Neuronal stem cell (in vitro differentiated cells): Measurements from ENCODE around the gene KLHDC10.
A peak's percentile ranks its signal among the peaks of the same experiment; 100 is the strongest.

Source experiments
- DNase-seq: peaks from one replicate; pipeline ENCODE4 v3.0.0-alpha.2; 2013; ENCODE audit warnings: low spot score
- H2AFZ ChIP-seq: one replicate; pipeline ENCODE4 v1.6.1; 2013; ENCODE audit warnings: mild to moderate bottlenecking, low read length, inconsistent platforms
- H2AK5ac ChIP-seq: 2 replicates; pipeline ENCODE4 v1.6.1; 2013; ENCODE audit warnings: low read depth, mild to moderate bottlenecking, inconsistent platforms, low read length, moderate library complexity, mixed read lengths
- H2BK120ac ChIP-seq: 2 replicates; pipeline ENCODE4 v1.6.1; 2013; ENCODE audit warnings: low read depth, mild to moderate bottlenecking, inconsistent platforms, low read length, moderate library complexity, mixed read lengths
- H2BK12ac ChIP-seq: one replicate; pipeline ENCODE4 v1.6.1; 2013; ENCODE audit warnings: low read length, inconsistent platforms
- H2BK15ac ChIP-seq: 2 replicates; pipeline ENCODE4 v1.6.1; 2013; ENCODE audit warnings: mild to moderate bottlenecking, low read length, inconsistent platforms, mixed read lengths
- H2BK5ac ChIP-seq: one replicate; pipeline ENCODE4 v1.6.1; 2013; ENCODE audit warnings: inconsistent platforms, mild to moderate bottlenecking, low read length, moderate library complexity
- H3K14ac ChIP-seq: one replicate; pipeline ENCODE4 v1.6.1; 2013; ENCODE audit warnings: low read length, inconsistent platforms
- H3K18ac ChIP-seq: 2 replicates; pipeline ENCODE4 v1.6.1; 2013; ENCODE audit warnings: low read length, inconsistent platforms
- H3K23ac ChIP-seq: 2 replicates; pipeline ENCODE4 v1.6.1; 2013; ENCODE audit warnings: low read depth, mild to moderate bottlenecking, mixed read lengths, low read length, inconsistent platforms; ENCODE audit not compliant: poor library complexity
- H3K27ac ChIP-seq: replicated peaks from 3 replicates; pipeline ENCODE4 v1.5.1; 2013; ENCODE audit warnings: low read length, inconsistent platforms
- H3K27me3 ChIP-seq, 3 experiments: 2 replicates each; pipeline ENCODE4 v1.6.1; 2013; ENCODE audit warnings: low read length in 3 of 3, mild to moderate bottlenecking in 2 of 3, inconsistent platforms in 1 of 3, low read depth in 1 of 3, mixed read lengths in 1 of 3, moderate library complexity in 1 of 3; ENCODE audit not compliant: control insufficient read depth in 3 of 3, insufficient read depth in 3 of 3
- H3K36me3 ChIP-seq, 2 donors: replicated peaks in 1 of 2; 2 replicates each; pipeline ENCODE4 v1.6.1; 2013; ENCODE audit warnings: low read length in 2 of 2; ENCODE audit not compliant: control insufficient read depth in 2 of 2, insufficient read depth in 2 of 2
- H3K4ac ChIP-seq: 2 replicates; pipeline ENCODE4 v1.6.1; 2013; ENCODE audit warnings: inconsistent platforms, mild to moderate bottlenecking, low read length, moderate library complexity
- H3K4me1 ChIP-seq, 2 donors: 1 replicate in 1 of 2; 2 replicates in 1 of 2; pipeline ENCODE4 v1.6.1; 2013; ENCODE audit warnings: low read length in 2 of 2, low read depth in 1 of 2; ENCODE audit not compliant: control insufficient read depth in 2 of 2, insufficient read depth in 1 of 2
- H3K4me2 ChIP-seq: one replicate; pipeline ENCODE4 v1.6.1; 2013; ENCODE audit warnings: mild to moderate bottlenecking, low read length, inconsistent platforms; ENCODE audit not compliant: insufficient read depth, poor library complexity, severe bottlenecking
- H3K4me3 ChIP-seq, 2 donors: 2 replicates each; pipeline ENCODE4 v1.5.1; 2013; ENCODE audit warnings: low read length in 2 of 2, mild to moderate bottlenecking in 2 of 2, inconsistent platforms in 1 of 2, moderate library complexity in 1 of 2
- H3K79me1 ChIP-seq: one replicate; pipeline ENCODE4 v1.6.1; 2013; ENCODE audit warnings: low read depth, mild to moderate bottlenecking, inconsistent platforms, low read length, moderate library complexity
- H3K9ac ChIP-seq: one replicate; pipeline ENCODE4 v1.6.1; 2013; ENCODE audit warnings: mild to moderate bottlenecking, low read depth, low read length, inconsistent platforms; ENCODE audit not compliant: poor library complexity
- H3K9me3 ChIP-seq, 2 donors: replicated peaks in 1 of 2; 2 replicates each; pipeline versions ENCODE3 to v1.6.1; 2013; ENCODE audit warnings: low read length in 2 of 2, mild to moderate bottlenecking in 2 of 2, inconsistent platforms in 1 of 2, low read depth in 1 of 2, mixed read lengths in 1 of 2, moderate library complexity in 1 of 2; ENCODE audit not compliant: control insufficient read depth in 2 of 2, insufficient read depth in 1 of 2
- H4K8ac ChIP-seq: one replicate; pipeline ENCODE4 v1.6.1; 2013; ENCODE audit warnings: low read depth, mild to moderate bottlenecking, inconsistent platforms, low read length, moderate library complexity
- H4K91ac ChIP-seq: one replicate; pipeline ENCODE4 v1.6.1; 2013; ENCODE audit warnings: low read length, low read depth, mild to moderate bottlenecking, inconsistent platforms; ENCODE audit not compliant: poor library complexity
- WGBS, 2 donors: extraction: QIAGEN DNeasy Blood & Tissue Kit; methylation state at CpG; one replicate each; pipeline ENCODE4 v1.1.7; 2013; ENCODE audit warnings: missing lambda C conversion rate in 2 of 2, mixed read lengths in 1 of 2; ENCODE audit not compliant: insufficient read length in 2 of 2, insufficient replicate concordance in 1 of 2; ENCODE audit errors: extremely low coverage in 2 of 2; 5-methylcytosine and 5-hydroxymethylcytosine counted together

The KLHDC10 gene

DNA sequence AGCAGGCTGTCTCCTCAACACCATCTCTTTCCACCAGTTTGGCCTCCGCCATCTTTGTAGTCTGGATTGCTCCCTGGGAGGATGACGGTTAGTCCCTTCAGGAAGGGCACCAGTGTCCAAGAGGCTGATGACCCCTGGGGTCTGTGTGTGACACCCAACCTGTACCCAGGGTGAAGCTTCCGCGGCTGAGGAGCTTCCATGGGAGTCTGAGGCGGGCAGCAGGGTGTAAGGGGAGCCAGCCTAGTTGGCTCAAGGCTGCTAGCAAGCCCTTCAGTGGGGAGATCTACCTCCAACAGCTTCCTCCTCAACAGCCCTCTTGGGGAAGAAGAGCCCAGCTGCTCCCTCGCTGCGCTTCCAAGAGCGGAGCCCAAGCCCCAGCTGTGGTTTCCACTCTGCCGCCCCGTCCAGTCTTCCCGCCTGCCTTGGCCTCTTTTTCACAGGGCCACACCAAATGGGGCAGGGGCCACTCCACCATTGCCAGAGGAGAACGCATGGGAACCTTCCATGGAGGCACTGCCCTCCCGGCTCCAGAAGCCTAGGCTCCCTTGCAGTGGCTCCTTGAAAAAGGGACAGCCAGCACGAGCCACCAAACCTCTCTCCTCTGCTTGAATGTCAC is 77.5 kb downstream of the KLHDC10 start:
- Histone ChIP-seq H3K36me3 (peaks cover 0 to 2% of the 10 kb centered on the region in 2 donors), H4K91ac (no peak overlapping the region), H3K27me3 (no peaks in the 10 kb centered on the region), H3K14ac (peak overlapping the region; percentile 39), H2BK120ac (peak overlapping the region; percentile 30), H2AFZ (no peak overlapping the region), H3K18ac (peak overlapping the region; percentile 44), H2BK15ac (peak overlapping the region; percentile 77), H2BK5ac (no peak overlapping the region), H3K27ac (no peak overlapping the region), H3K9ac (no peak overlapping the region), H3K9me3 (peaks cover 0 to 3% of the 10 kb centered on the region in 2 donors), H3K79me1 (no peaks in the 10 kb centered on the region), H2BK12ac (no peak overlapping the region), H3K4me1 (peaks cover under 1 to 3% of the 10 kb centered on the region in 2 donors), H2AK5ac (peak overlapping the region; percentile 66), H3K4me2 (no peak overlapping the region), H3K23ac (peak overlapping the region; percentile 68), H4K8ac (no peak overlapping the region), H3K4me3 (no peak overlapping the region), H3K4ac (no peak overlapping the region)
- WGBS, 2 donors, result no CpG with 5 or more reads among the region's 14 CpGs
- DNase-seq, result no peak

GRCh38 chr7:130148561-130148960 is 78.2 kb downstream of the KLHDC10 start:
- no peak overlapping the region for H4K8ac ChIP-seq
- H2BK15ac ChIP-seq, result no peak overlapping the region
- no peak overlapping the region for H3K18ac ChIP-seq
- H3K27ac ChIP-seq, result no peak overlapping the region
- H3K4me2 ChIP-seq, result no peak overlapping the region
- H2AFZ ChIP-seq, result no peak overlapping the region
- no peak overlapping the region for H3K14ac ChIP-seq
- no peak overlapping the region for H3K23ac ChIP-seq
- no peak overlapping the region for H4K91ac ChIP-seq
- no peak overlapping the region for H3K4ac ChIP-seq
- H3K9ac ChIP-seq, result no peak overlapping the region
- no peak overlapping the region for H2BK5ac ChIP-seq
- H3K27me3 ChIP-seq, result no peaks in the 10 kb centered on the region
- H2BK120ac ChIP-seq, result no peak overlapping the region
- H2BK12ac ChIP-seq, result no peak overlapping the region
- no peak for DNase-seq
- no CpG with 5 or more reads among the region's 9 CpGs for WGBS, 2 donors
- no peak overlapping the region for H3K4me3 ChIP-seq
- peaks cover 2 to 4% of the 10 kb centered on the region in 2 donors for H3K4me1 ChIP-seq
- no peak overlapping the region for H2AK5ac ChIP-seq
- H3K9me3 ChIP-seq, result peaks cover 0 to 3% of the 10 kb centered on the region in 2 donors
- H3K36me3 ChIP-seq, result peaks cover 0 to 2% of the 10 kb centered on the region in 2 donors
- H3K79me1 ChIP-seq, result no peaks in the 10 kb centered on the region

DNA sequence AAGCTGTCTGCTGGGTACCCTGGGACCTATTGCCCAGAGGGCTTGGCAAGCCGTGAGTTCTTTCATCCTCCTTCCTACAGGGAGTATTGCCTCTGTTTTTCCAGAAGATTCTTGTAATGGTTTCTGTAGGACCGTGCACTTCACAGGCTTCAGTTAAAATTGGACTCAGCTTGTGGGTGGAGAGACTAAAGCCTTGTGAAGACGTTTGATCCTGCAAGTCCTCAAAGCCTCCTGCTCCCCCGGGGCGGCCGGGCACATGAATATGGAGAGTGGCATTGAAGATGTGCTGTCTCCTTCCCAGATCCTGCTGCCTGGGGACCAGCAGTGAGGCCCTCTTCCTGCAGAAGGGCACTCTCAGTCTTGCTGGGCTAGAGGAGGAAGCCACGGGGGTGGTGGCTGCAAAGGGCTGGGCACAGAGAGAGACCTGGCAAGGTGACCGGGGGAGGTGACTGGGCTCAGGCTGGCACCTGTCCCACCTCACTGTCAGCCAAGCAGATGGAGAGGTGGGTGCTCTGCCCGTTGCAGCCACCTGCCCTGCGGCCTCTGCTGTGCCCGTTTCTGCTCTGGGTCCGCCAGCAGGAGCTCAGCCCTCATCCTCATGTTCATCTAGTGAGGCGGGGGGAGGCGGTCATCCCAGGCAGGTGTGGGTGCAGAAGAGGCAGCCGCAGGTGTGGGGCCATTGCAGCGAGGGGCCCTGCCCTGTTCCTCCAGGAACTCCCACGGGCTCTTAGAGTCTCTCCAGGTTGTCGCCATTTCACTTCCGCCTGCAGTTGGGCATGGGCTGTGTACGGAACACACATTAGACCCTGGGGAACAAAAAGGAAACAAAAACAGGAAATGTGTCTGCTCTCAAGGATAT is 79.2 kb downstream of the KLHDC10 start:
- Histone ChIP-seq H2BK12ac (no peak overlapping the region), H2AK5ac (peak overlapping the region; percentile 65), H4K8ac (no peak overlapping the region), H2AFZ (no peak overlapping the region), H2BK15ac (peak overlapping the region; percentile 24), H2BK120ac (no peak overlapping the region), H3K18ac (peak overlapping the region; percentile 18), H3K27me3 (no peaks in the 10 kb centered on the region), H3K23ac (peak overlapping the region; percentile 11), H3K4ac (no peak overlapping the region), H3K27ac (no peak overlapping the region), H3K4me1 (peaks cover 2 to 3% of the 10 kb centered on the region in 2 donors), H4K91ac (peak overlapping the region; percentile 42), H3K4me3 (no peak overlapping the region), H3K4me2 (no peak overlapping the region), H3K36me3 (peaks cover 0 to 2% of the 10 kb centered on the region in 2 donors), H3K14ac (peak overlapping the region; percentile 73), H2BK5ac (no peak overlapping the region), H3K9ac (no peak overlapping the region), H3K9me3 (peaks cover 0 to 3% of the 10 kb centered on the region in 2 donors), H3K79me1 (no peaks in the 10 kb centered on the region)
- no peak for DNase-seq
- WGBS, 2 donors, result no CpG with 5 or more reads among the region's 20 CpGs

GRCh38 chr7:130150587-130150986 is 80.3 kb downstream of the KLHDC10 start:
- no peaks in the 10 kb centered on the region for H3K27me3 ChIP-seq
- no peak overlapping the region for H2AFZ ChIP-seq
- no peak overlapping the region for H3K27ac ChIP-seq
- no peak overlapping the region for H3K4me2 ChIP-seq
- H2BK15ac ChIP-seq, result no peak overlapping the region
- no peak overlapping the region for H2BK12ac ChIP-seq
- no peak overlapping the region for H3K23ac ChIP-seq
- WGBS, 2 donors, result no CpG with 5 or more reads among the region's 11 CpGs
- no peak overlapping the region for H3K18ac ChIP-seq
- no peaks in the 10 kb centered on the region for H3K79me1 ChIP-seq
- H3K4me1 ChIP-seq, result peaks cover 2 to 8% of the 10 kb centered on the region in 2 donors
- no peak overlapping the region for H2AK5ac ChIP-seq
- no peak overlapping the region for H2BK120ac ChIP-seq
- H3K4me3 ChIP-seq, result no peak overlapping the region
- no peak overlapping the region for H3K4ac ChIP-seq
- H4K91ac ChIP-seq, result no peak overlapping the region
- no peak for DNase-seq
- no peak overlapping the region for H3K14ac ChIP-seq
- peaks cover 0 to 2% of the 10 kb centered on the region in 2 donors for H3K36me3 ChIP-seq
- no peak overlapping the region for H4K8ac ChIP-seq
- H2BK5ac ChIP-seq, result no peak overlapping the region
- H3K9ac ChIP-seq, result no peak overlapping the region
- H3K9me3 ChIP-seq, result peaks cover 0 to 3% of the 10 kb centered on the region in 2 donors
